Type B pancreatic cell (in vitro differentiated cells): ENCODE measurements around the gene LYVE1. TPM values are rescaled to one million over a fixed set of nuclear protein-coding genes. Genes with fewer than 3 reads are reported as not detected.

Experiments
- DNase-seq: peaks from one replicate; pipeline ENCODE4 v3.0.0; 2021; ENCODE audit warnings: mixed read lengths; ENCODE audit not compliant: unreplicated experiment; ENCODE audit errors: extremely low spot score
- H3K27ac Mint-ChIP-seq: 2 replicates; pipeline ENCODE4 v1.8.0; 2021; ENCODE audit warnings: mild to moderate bottlenecking, mixed read lengths
- H3K27me3 Mint-ChIP-seq: 2 replicates; pipeline ENCODE4 v1.8.0; 2021; ENCODE audit warnings: mixed read lengths
- H3K36me3 Mint-ChIP-seq: 2 replicates; pipeline ENCODE4 v1.8.0; 2021; ENCODE audit warnings: mixed read lengths
- H3K4me1 Mint-ChIP-seq: one replicate; pipeline ENCODE4 v1.8.0; 2021; ENCODE audit warnings: mixed read lengths; ENCODE audit not compliant: unreplicated experiment
- H3K4me3 Mint-ChIP-seq: 2 replicates; pipeline ENCODE4 v1.8.0; 2021; ENCODE audit warnings: mild to moderate bottlenecking, mixed read lengths
- H3K9me3 Mint-ChIP-seq: 2 replicates; pipeline ENCODE4 v1.8.0; 2021; ENCODE audit warnings: mixed read lengths
- total RNA-seq: library from RNA; stranded (reverse); gene quantifications from 2 replicates; pipeline ENCODE4 v1.2.1, GENCODE V29; 2021; ENCODE audit warnings: low replicate concordance
- TF ChIP-seq, protein P1 (sequence below): fragments of 200-600 bp; sonication (generic); conservative IDR thresholded peaks from 2 replicates; pipeline ENCODE4 v1.5.0; 2021; ENCODE audit warnings: antibody characterized with exemption, mild to moderate bottlenecking

The LYVE1 gene
- total RNA-seq, 1 donor from 2014 or later, result not detected

DNA sequence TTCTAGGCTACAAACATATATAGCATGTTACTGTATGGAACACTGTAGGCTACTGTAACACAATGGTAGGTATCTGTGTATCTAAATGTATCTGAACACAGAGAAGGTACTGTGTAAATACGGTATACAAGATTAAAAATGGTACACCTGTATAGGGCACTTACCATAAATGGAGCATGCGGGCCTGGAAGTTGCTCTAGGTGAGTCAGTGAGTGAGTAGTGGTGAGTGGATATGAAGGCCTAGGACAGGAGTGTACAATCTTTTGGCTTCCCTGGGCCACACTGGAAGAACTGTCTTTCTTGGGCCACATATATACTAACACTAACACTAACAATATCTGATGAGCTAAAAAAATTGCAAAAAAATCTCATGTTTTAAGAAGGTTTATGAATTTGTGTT lies 48.8 kb downstream of the LYVE1 start:
- H3K27me3 Mint-ChIP-seq, result no peaks in the 10 kb centered on the region
- H3K27ac Mint-ChIP-seq, result no peak overlapping the region
- DNase-seq, result no peak
- TF ChIP-seq, protein P1, sequence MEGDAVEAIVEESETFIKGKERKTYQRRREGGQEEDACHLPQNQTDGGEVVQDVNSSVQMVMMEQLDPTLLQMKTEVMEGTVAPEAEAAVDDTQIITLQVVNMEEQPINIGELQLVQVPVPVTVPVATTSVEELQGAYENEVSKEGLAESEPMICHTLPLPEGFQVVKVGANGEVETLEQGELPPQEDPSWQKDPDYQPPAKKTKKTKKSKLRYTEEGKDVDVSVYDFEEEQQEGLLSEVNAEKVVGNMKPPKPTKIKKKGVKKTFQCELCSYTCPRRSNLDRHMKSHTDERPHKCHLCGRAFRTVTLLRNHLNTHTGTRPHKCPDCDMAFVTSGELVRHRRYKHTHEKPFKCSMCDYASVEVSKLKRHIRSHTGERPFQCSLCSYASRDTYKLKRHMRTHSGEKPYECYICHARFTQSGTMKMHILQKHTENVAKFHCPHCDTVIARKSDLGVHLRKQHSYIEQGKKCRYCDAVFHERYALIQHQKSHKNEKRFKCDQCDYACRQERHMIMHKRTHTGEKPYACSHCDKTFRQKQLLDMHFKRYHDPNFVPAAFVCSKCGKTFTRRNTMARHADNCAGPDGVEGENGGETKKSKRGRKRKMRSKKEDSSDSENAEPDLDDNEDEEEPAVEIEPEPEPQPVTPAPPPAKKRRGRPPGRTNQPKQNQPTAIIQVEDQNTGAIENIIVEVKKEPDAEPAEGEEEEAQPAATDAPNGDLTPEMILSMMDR, result no peak
- H3K9me3 Mint-ChIP-seq, result no peaks in the 10 kb centered on the region
- peaks cover 13% of the 10 kb centered on the region for H3K36me3 Mint-ChIP-seq
- H3K4me1 Mint-ChIP-seq, result no peaks in the 10 kb centered on the region
- no peak overlapping the region for H3K4me3 Mint-ChIP-seq

DNA sequence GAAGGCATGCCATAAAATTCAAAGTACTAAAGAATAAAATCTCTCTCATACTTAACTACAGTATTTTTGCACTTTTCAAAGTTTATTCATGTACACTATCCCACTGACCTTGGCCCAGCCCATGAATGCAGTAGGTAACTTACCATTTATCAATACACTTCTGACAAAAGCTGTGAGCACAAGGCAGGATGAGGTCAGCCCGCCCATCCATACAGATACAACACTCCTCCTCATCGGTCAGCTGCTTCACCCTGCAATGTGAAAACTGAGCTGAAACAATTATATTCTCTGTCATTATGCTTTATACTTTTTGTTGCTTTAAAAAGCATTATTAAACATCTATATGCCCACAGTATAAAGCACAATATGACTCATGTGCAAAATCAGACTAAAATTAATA lies 49.6 kb downstream of the LYVE1 start:
- H3K27ac Mint-ChIP-seq, result no peak overlapping the region
- H3K4me1 Mint-ChIP-seq, result no peaks in the 10 kb centered on the region
- DNase-seq, result no peak
- no peaks in the 10 kb centered on the region for H3K27me3 Mint-ChIP-seq
- H3K36me3 Mint-ChIP-seq, result peaks cover 14% of the 10 kb centered on the region
- H3K9me3 Mint-ChIP-seq, result no peaks in the 10 kb centered on the region
- no peak overlapping the region for H3K4me3 Mint-ChIP-seq
- TF ChIP-seq, protein P1, result no peak

DNA sequence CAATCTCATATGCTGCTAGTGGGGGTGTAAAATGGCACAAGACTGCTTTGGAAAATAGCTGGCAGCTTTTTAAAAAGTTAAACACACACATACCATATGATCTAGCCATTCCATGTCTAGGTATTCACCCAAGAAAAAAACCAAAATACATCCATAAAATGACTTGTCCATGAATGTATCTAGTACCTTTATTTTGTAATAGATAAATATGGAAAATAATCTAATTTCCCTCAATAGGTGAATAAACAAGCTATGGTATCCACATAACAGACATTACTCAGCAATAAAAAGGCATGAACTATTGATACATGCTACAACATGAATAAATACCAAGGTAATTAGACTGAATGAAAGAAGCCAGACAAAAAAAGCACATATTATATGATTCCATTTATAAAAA lies 50.3 kb downstream of the LYVE1 start:
- DNase-seq, result no peak
- Mint-ChIP-seq H3K27ac (no peak overlapping the region), H3K27me3 (no peaks in the 10 kb centered on the region), H3K4me1 (no peaks in the 10 kb centered on the region), H3K9me3 (no peaks in the 10 kb centered on the region), H3K4me3 (no peak overlapping the region), H3K36me3 (peaks cover 10% of the 10 kb centered on the region)
- TF ChIP-seq, protein P1, result no peak

DNA sequence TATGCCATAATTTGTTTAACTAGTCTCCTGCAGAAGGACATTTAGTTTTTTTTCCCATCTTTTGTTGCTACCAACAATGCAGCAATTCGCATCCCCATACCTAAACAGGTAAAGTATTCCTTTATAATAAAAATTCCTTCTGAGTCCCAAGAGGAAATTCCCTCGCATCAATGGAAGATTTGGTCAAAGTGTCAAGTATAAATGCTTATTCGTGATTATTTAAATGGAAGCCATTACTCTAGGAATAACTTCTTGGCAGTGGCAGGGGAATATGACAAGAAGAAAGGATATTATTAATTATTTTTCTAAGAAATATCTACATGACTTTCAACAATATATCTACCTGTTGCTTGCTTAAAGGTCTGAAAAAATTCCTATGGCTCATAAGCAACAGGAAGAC lies 53.0 kb downstream of the LYVE1 start:
- no peaks in the 10 kb centered on the region for H3K9me3 Mint-ChIP-seq
- peaks cover 8% of the 10 kb centered on the region for H3K36me3 Mint-ChIP-seq
- DNase-seq, result no peak
- peaks cover 6% of the 10 kb centered on the region for H3K4me1 Mint-ChIP-seq
- no peaks in the 10 kb centered on the region for H3K27me3 Mint-ChIP-seq
- H3K4me3 Mint-ChIP-seq, result no peak overlapping the region
- no peak overlapping the region for H3K27ac Mint-ChIP-seq
- TF ChIP-seq, protein P1, result no peak

DNA sequence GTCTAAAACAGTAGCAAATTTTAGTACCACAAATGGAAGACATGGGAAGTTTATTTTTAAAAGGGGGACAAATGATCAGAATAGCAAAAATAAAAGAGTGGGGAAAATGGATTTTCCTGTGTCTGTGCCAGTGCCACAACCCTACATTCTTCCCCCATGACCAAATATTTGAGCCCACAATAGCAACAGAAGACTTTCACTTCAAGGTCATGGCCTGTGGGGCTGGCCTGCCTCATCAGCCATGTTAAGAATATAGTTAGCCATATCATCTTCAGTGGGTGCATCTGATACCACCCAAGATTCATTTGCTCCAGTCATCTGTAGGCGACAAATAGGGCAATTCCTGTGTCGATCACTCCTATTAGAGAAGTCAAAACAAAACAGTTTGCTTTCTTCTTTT lies 53.8 kb downstream of the LYVE1 start:
- Mint-ChIP-seq H3K9me3 (no peaks in the 10 kb centered on the region), H3K36me3 (peaks cover 8% of the 10 kb centered on the region), H3K4me1 (peaks cover 6% of the 10 kb centered on the region), H3K4me3 (no peak overlapping the region), H3K27ac (no peak overlapping the region), H3K27me3 (no peaks in the 10 kb centered on the region)
- DNase-seq, result no peak
- TF ChIP-seq, protein P1, result no peak

DNA sequence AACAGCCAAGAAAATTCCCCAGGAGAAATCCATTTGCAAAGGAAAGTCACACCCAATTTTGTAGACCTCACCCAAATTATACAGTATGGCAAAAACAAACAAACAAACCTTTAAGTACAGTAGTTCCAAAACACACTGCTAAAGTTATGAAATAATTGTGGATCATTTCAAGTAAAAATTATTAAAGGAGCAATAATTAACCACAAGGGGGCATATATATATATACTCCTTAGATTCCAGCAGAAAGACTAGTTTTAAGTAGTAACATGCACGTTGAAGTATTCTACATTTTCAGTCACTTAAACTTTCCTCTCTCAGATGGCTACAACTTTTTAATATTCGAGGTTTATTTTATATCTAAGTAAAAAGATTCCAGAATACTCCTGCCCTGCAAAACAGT lies 54.3 kb downstream of the LYVE1 start:
- Mint-ChIP-seq H3K9me3 (no peaks in the 10 kb centered on the region), H3K4me3 (no peak overlapping the region), H3K36me3 (peaks cover 8% of the 10 kb centered on the region), H3K27ac (no peak overlapping the region), H3K27me3 (no peaks in the 10 kb centered on the region), H3K4me1 (peaks cover 6% of the 10 kb centered on the region)
- TF ChIP-seq, protein P1, result peak; percentile 65
- no peak for DNase-seq
